Measurements from ENCODE around the gene LRSAM1.

LRSAM1 gene

GRCh38 chr9:127508901-127509260, 57.6 kb downstream of the LRSAM1 start:
- Histone ChIP-seq H3K27ac (ENCODE audit: low read depth, low read length) (no peak overlapping the region), H3K79me2 (ENCODE audit: insufficient read depth, low read length) (no peaks in the 10 kb centered on the region), H3K4me3 (ENCODE audit: insufficient read depth, low read length, poor library complexity, severe bottlenecking) (no peak overlapping the region), H4K20me1 (ENCODE audit: low read depth, low read length) (no peaks in the 10 kb centered on the region), H3K9ac (ENCODE audit: low read length) (no peak overlapping the region), H3K9me3 (ENCODE audit: insufficient read depth, low read length) (no peaks in the 10 kb centered on the region), H3K9me2 (replicated peaks; ENCODE audit: insufficient read depth, low read length) (no peaks in the 10 kb centered on the region), H3K36me3 (ENCODE audit: low read length) (no peaks in the 10 kb centered on the region), H3K4me2 (ENCODE audit: low read depth, low read length, poor library complexity, severe bottlenecking) (no peak overlapping the region), H3F3A (ENCODE audit: insufficient read depth) (no peaks in the 10 kb centered on the region), H3K27me3 (ENCODE audit: low read length) (no peaks in the 10 kb centered on the region), H2AFZ (ENCODE audit: low read depth, low read length, severe bottlenecking) (no peak overlapping the region)
- TF ChIP-seq CTCF (IDR thresholded peaks at IDR 0.05; ENCODE audit: insufficient read depth, low read length, poor library complexity, severe bottlenecking) (no peak), EZH2phosphoT487 (conservative IDR thresholded peaks at IDR 0.05; ENCODE audit: low read length) (no peak)

GRCh38 chr9:127509261-127509954, 58.1 kb downstream of the LRSAM1 start:
- Histone ChIP-seq H2AFZ (ENCODE audit: low read depth, low read length, severe bottlenecking) (no peak overlapping the region), H3K9ac (ENCODE audit: low read length) (no peak overlapping the region), H3F3A (ENCODE audit: insufficient read depth) (no peaks in the 10 kb centered on the region), H3K36me3 (ENCODE audit: low read length) (no peaks in the 10 kb centered on the region), H4K20me1 (ENCODE audit: low read depth, low read length) (no peaks in the 10 kb centered on the region), H3K27ac (ENCODE audit: low read depth, low read length) (no peak overlapping the region), H3K4me2 (ENCODE audit: low read depth, low read length, poor library complexity, severe bottlenecking) (no peak overlapping the region), H3K9me3 (ENCODE audit: insufficient read depth, low read length) (no peaks in the 10 kb centered on the region), H3K4me3 (ENCODE audit: insufficient read depth, low read length, poor library complexity, severe bottlenecking) (no peak overlapping the region), H3K79me2 (ENCODE audit: insufficient read depth, low read length) (no peaks in the 10 kb centered on the region), H3K9me2 (replicated peaks; ENCODE audit: insufficient read depth, low read length) (no peaks in the 10 kb centered on the region), H3K27me3 (ENCODE audit: low read length) (no peaks in the 10 kb centered on the region)
- TF ChIP-seq CTCF (IDR thresholded peaks at IDR 0.05; ENCODE audit: insufficient read depth, low read length, poor library complexity, severe bottlenecking) = no peak
- TF ChIP-seq EZH2phosphoT487 (conservative IDR thresholded peaks at IDR 0.05; ENCODE audit: low read length) = no peak

GRCh38 chr9:127509955-127510299, 58.6 kb downstream of the LRSAM1 start:
- no peak overlapping the region for H3K4me2 ChIP-seq (ENCODE audit: low read depth, low read length, poor library complexity, severe bottlenecking)

More at GRCh38 chr9:127509955-127510299, 58.6 kb downstream of the LRSAM1 start:
- no peaks in the 10 kb centered on the region for H3K9me3 ChIP-seq (ENCODE audit: insufficient read depth, low read length)
- H3K9me2 ChIP-seq (replicated peaks; ENCODE audit: insufficient read depth, low read length) = no peaks in the 10 kb centered on the region
- TF ChIP-seq EZH2phosphoT487 (conservative IDR thresholded peaks at IDR 0.05; ENCODE audit: low read length) = no peak
- no peak for TF ChIP-seq CTCF (IDR thresholded peaks at IDR 0.05; ENCODE audit: insufficient read depth, low read length, poor library complexity, severe bottlenecking)
- H2AFZ ChIP-seq (ENCODE audit: low read depth, low read length, severe bottlenecking) = no peak overlapping the region
- H3F3A ChIP-seq (ENCODE audit: insufficient read depth) = no peaks in the 10 kb centered on the region
- H3K27ac ChIP-seq (ENCODE audit: low read depth, low read length) = no peak overlapping the region
- H3K4me3 ChIP-seq (ENCODE audit: insufficient read depth, low read length, poor library complexity, severe bottlenecking) = no peak overlapping the region
- H3K36me3 ChIP-seq (ENCODE audit: low read length) = no peaks in the 10 kb centered on the region
- H3K79me2 ChIP-seq (ENCODE audit: insufficient read depth, low read length) = no peaks in the 10 kb centered on the region
- H3K27me3 ChIP-seq (ENCODE audit: low read length) = no peaks in the 10 kb centered on the region
- H4K20me1 ChIP-seq (ENCODE audit: low read depth, low read length) = no peaks in the 10 kb centered on the region
- no peak overlapping the region for H3K9ac ChIP-seq (ENCODE audit: low read length)

Data from SU-DHL-6 (cell line).